Ishikawa (cell line): ENCODE measurements around the gene CACNA1C.

Source experiments
- CEBPB ChIP-seq: IDR thresholded peaks from 2 replicates; pipeline ENCODE4 v1.6.1; 2012
- EGR1 ChIP-seq: IDR thresholded peaks from 2 replicates; pipeline ENCODE4 v1.6.1; 2012
- EP300 ChIP-seq: IDR thresholded peaks from 2 replicates; pipeline ENCODE4 v1.6.1; 2012; ENCODE audit warnings: borderline replicate concordance
- REST ChIP-seq: IDR thresholded peaks from 2 replicates; pipeline ENCODE4 v1.6.1; 2012; ENCODE audit warnings: low read depth, mild to moderate bottlenecking
- TAF1 ChIP-seq: IDR thresholded peaks from 2 replicates; pipeline ENCODE4 v1.6.1; 2012; ENCODE audit warnings: low read depth, mild to moderate bottlenecking
- TCF12 ChIP-seq: IDR thresholded peaks from 2 replicates; pipeline ENCODE4 v1.6.1; 2012; ENCODE audit warnings: low read depth
- YY1 ChIP-seq: IDR thresholded peaks from 2 replicates; pipeline ENCODE4 v1.6.1; 2012; ENCODE audit warnings: low read depth

GRCh38 chr12:2289525-2289924 is 236.7 kb downstream of the CACNA1C start:
- TF ChIP-seq CEBPB (no peak), EGR1 (no peak), TAF1 (no peak), EP300 (no peak), TCF12 (no peak), REST (no peak), YY1 (no peak)
